ENCODE results near the gene CORO2A. TPM values are rescaled to one million over a fixed set of nuclear protein-coding genes. Genes with fewer than 3 reads are reported as not detected.

CORO2A gene
- total and polyA plus RNA-seq, 2 of the 13 experiments (the other 11 are each of a cell fraction or from before 2014, with no cell fraction given): 14.4 to 15.3 TPM

DNA sequence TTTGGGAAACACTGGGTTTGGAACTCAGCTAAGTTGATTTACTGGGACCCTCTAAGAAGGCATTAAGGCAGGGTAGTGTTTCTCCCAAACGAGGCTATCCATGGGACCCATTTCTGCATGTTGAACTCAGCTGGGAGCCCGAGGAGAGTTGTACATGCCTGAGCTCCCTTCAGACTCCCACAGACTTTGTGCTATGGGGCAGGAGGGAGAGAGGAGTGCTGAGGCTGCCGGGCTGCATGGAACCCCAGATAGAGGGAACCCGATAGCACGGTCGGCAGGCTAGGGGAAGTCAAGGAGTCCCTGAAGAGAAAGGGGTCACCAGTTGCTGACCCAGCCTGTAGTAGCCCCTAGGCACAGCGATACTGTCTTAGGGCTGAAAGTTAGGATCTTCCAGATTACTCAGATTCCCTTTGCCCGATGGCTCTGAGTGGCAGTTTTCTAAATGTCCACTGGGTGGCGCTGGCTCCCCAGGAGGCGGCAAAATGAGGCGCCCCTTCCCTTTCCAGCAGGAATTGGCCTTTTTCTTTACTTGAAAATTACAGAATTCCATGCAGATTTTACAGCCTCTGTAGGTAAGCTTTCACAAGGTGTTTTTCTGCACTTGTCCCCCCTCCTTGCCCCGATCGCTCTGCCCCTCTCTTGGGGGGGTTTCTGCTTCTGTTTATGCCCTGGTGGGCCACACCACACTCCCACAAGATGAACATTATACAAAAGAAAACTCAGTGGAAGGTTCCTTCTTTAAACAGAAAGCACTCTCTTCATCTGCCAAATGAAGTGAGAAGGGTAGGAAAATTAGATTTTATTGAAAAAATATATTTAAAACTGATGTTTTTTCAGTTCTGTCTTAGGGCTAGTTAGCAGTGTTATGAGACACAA, 118.1 kb downstream of the CORO2A start (continued):
- no peak for TF ChIP-seq CSRNP2 (CRISPR knock-in tag; conservative IDR thresholded peaks at IDR 0.05; ENCODE audit: low read depth)
- TF ChIP-seq NFYC (CRISPR knock-in tag; IDR thresholded peaks at IDR 0.05): no peak
- TF ChIP-seq SRF (IDR thresholded peaks at IDR 0.05; ENCODE audit: low read depth, low read length): no peak
- no peak for TF ChIP-seq REST (IDR thresholded peaks at IDR 0.05; ENCODE audit: borderline replicate concordance in 1 of 2, low read depth in 1 of 2, low read length in 2 of 2)
- no peak for TF ChIP-seq ZNF260 (CRISPR knock-in tag; IDR thresholded peaks at IDR 0.05; ENCODE audit: borderline replicate concordance, low read depth)
- no peak for TF ChIP-seq MAFK (conservative IDR thresholded peaks at IDR 0.05 in 1 of 2, IDR thresholded peaks at IDR 0.05 in 1 of 2; ENCODE audit: low read length in 2 of 2)
- TF ChIP-seq DNMT3B (CRISPR knock-in tag; conservative IDR thresholded peaks at IDR 0.05): no peak
- no peak for TF ChIP-seq KAT2B (IDR thresholded peaks at IDR 0.05; ENCODE audit: borderline replicate concordance, low read depth, low read length)
- no peak for TF ChIP-seq GABPA (IDR thresholded peaks at IDR 0.05; ENCODE audit: low read depth, low read length)
- TF ChIP-seq GABPA (CRISPR knock-in tag; IDR thresholded peaks at IDR 0.05; ENCODE audit: low read depth): no peak
- TF ChIP-seq, protein P1, sequence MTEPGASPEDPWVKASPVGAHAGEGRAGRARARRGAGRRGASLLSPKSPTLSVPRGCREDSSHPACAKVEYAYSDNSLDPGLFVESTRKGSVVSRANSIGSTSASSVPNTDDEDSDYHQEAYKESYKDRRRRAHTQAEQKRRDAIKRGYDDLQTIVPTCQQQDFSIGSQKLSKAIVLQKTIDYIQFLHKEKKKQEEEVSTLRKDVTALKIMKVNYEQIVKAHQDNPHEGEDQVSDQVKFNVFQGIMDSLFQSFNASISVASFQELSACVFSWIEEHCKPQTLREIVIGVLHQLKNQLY (CRISPR knock-in tag; IDR thresholded peaks at IDR 0.05): no peak
- TF ChIP-seq, protein P2, sequence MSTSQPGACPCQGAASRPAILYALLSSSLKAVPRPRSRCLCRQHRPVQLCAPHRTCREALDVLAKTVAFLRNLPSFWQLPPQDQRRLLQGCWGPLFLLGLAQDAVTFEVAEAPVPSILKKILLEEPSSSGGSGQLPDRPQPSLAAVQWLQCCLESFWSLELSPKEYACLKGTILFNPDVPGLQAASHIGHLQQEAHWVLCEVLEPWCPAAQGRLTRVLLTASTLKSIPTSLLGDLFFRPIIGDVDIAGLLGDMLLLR (CRISPR knock-in tag; IDR thresholded peaks at IDR 0.05): no peak
- TF ChIP-seq FOSL2 (CRISPR knock-in tag; IDR thresholded peaks at IDR 0.05): peak; percentile 13; the same call in 1 of the 2 replicates
- TF ChIP-seq MZF1 (CRISPR knock-in tag; IDR thresholded peaks at IDR 0.05; ENCODE audit: borderline replicate concordance): no peak
- no peak for TF ChIP-seq HOXD1 (CRISPR knock-in tag; IDR thresholded peaks at IDR 0.05)
- TF ChIP-seq PBX3 (CRISPR knock-in tag; IDR thresholded peaks at IDR 0.05; ENCODE audit: borderline replicate concordance): no peak
- TF ChIP-seq TMF1 (CRISPR knock-in tag; IDR thresholded peaks at IDR 0.05; ENCODE audit: low read depth): no peak
- no peak for TF ChIP-seq ZFP36 (IDR thresholded peaks at IDR 0.05; ENCODE audit: borderline replicate concordance, low read depth, low read length, partially characterized antibody)
- TF ChIP-seq TARDBP (CRISPR knock-in tag; IDR thresholded peaks at IDR 0.05): no peak
- TF ChIP-seq CCAR2 (optimal IDR thresholded peaks at IDR 0.05; ENCODE audit: low read depth, low read length): no peak
- TF ChIP-seq PREB (CRISPR knock-in tag; IDR thresholded peaks at IDR 0.05): no peak

Data from HepG2 (cell line).